CD4-positive, alpha-beta T cell treated with Interferon gamma for 1 hour (primary cell): Measurements from ENCODE around the gene CHSY1.
A peak's percentile ranks its signal among the peaks of the same experiment; 100 is the strongest.
"Not testable (repeated sequence)": the region's sequence is repeated elsewhere in the genome, so short reads cannot be mapped to it uniquely, and the experiment has no call there.

Experiments used
- DNase-seq: peaks from one replicate; pipeline ENCODE4 v3.0.0-alpha.2; 2020

The CHSY1 gene

DNA sequence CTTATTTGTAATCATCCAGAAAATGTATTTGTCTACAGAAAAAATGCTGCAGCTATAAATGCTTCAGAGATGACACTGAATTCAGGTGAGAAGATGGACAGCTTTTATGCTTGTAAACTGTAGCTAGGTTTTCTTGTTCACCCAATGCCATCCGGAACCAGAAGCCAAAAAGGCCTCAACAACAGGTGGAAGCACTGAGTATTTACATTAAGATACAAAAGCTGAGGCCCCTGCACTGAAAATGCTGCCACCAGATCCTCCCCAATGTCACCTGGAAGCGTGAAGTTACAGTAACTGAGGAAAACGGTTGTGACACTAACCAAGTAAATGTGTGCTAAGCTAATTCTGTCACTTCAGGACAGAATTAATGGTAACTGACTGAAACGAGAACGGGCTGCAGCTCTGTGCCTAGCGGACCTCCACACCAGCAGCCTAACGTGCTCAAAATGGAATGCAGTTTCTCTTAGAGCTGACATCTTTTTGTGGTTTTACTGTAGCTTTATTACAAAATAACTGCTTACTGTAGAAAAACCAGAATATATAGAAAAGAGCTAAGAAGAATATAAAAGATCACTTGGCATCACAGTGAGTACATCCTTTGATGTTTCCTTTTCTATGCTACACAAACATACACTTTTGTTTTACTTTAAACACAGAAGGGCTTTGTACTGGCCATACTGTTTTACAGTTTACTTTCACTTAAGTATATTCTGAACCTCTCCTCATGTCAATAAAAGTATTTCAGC lies 7.6 kb downstream of the CHSY1 start:
- no peak for DNase-seq

DNA sequence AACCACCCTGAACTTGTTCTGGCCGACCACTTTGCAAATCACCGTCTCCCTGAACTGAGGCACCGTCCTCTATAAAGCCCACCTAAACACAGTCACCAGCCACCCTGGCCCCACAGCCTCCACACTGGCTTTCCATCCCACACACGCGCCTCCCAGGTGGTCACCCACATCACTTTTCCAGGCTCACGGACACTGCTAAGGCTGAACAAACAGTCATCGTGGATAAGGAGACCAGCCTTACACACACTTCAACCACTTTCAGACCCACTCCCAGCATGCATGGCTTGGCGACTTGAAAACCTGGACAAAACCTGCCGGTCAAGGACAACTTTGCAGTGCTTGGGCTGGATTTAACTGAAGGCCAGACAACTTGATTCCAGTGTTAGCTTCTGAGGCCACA lies 8.4 kb downstream of the CHSY1 start:
- DNase-seq: no peak

GRCh38 chr15:101242999-101243336 lies 8.9 kb downstream of the CHSY1 start:
- no peak for DNase-seq

DNA sequence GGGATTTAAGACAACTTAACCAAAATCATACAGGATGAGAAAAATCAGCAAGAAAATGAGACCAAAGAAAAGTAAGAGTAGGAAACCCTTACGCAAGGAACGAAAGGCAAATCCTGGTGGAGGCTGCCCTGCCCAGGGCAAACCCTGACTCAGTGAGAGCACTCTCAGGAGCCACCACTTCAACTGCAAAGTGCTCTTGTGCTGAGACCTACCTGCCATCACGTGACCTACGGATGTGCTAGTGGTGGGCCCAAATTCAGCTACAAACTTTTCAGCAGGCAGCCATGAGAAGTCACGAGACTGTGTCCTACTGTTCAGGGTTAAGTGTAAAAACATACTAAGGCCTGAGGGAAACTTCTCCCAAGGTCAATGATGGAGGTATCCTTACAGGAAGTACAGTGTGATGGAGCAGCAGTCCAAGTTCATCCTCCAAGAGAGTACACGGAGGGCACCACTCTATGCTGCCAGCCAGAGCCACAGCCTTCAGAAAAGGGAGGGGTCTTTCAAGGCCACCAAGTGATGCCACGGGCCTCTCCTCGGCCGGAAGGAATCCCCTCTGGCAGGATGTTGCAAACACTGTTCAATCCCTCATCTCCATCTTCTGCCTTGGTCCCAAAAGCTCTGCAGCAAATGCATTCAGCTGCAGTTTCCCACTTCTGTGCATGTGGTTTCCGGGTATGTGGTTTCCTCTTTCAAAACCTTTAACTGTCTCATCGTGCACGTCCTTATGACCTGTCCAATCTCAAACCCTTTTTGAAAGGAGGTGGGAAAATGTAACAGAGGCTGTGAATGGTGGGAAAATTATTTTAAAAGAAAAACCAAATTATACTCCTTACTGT lies 9.5 kb downstream of the CHSY1 start:
- peak; percentile 69 for DNase-seq

GRCh38 chr15:101240358-101240757 lies 11.5 kb downstream of the CHSY1 start:
- DNase-seq: no peak

- DNase-seq: no peak
Measured at GRCh38 chr15:101239724-101240136, 12.1 kb downstream of the CHSY1 start.

DNA sequence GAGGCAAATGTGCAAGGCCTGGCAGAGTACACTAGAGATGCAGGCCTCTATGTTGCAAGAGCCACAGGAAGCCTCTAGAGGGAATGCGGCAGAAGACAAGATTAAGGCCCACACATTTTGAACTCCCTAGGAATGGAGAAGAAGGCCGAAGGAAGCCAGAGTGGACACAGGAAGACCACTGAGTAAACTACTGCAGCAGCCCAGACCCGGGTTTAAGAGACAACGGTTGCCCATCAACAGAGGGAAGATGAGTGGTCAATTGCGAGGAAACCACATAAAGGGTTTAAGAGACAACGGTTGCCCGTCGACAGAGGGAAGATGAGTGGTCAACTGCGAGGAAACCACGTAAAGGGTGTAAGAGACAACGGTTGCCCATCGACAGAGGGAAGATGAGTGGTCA lies 14.6 kb downstream of the CHSY1 start:
- DNase-seq: no peak

- no peak for DNase-seq
Measured at GRCh38 chr15:101233651-101234280, 18.1 kb downstream of the CHSY1 start.

GRCh38 chr15:101232677-101233076 lies 19.2 kb downstream of the CHSY1 start:
- DNase-seq: no peak

DNA sequence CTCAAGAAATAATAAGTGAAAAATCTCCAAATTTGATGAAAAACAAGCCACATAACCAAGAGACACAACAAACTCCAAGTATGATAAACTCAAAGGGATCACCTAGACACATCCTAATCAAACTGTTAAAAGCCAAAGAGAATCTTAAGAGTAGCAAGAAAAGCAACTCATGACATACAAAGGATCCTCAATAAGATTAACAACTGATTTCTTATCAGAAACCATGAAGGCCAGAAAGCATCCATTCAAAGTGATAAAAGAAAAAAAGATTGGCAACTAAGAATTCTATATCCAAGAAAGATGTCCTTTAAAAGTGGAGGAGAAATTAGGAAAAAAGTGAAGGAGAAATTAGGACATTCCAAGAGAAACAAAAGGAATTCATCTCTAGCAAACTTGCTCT lies 23.5 kb downstream of the CHSY1 start:
- DNase-seq: no peak

- no peak for DNase-seq
Measured at GRCh38 chr15:101225658-101226057, 26.2 kb downstream of the CHSY1 start.

GRCh38 chr15:101221902-101222301 lies 29.9 kb downstream of the CHSY1 start:
- DNase-seq: no peak

- DNase-seq: no peak
Measured at GRCh38 chr15:101220060-101220459, 31.8 kb downstream of the CHSY1 start.

DNA sequence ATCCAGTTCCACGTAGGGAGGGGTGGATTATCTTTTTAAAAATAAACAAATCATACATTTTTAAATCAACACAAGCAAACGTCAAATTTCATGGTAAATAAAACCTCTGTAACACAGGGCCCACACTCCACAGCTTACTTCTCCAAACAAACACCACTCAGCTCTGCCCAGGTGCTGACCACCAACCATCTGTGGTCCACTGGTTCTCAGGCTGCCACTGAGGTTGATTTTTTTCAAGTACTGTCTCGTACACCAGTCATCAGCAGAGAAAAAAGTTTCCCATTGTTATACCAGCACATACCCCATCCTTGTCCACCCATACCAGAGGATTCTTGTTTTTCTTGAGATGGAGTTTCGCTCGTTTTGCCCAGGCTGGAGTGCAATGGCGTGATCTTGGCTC lies 32.4 kb downstream of the CHSY1 start:
- no peak for DNase-seq

DNA sequence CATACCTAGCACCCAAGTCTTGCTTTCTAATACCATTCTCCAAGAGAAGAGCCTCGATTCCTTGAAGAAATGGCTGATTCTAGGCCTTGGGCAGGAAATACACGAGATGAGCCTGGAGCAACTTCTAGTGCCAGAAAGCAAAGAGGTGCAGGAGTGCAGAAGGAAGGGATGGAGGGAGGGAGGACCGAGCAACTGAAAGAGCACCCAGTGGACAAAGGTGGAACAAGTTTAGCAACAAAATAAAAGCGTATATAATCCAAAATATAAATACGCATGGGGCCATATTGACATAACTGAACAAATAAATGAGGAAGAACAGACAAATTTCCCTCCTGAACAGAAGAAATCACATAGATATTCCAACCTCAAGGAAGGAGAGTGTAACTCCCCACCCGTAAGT lies 34.4 kb downstream of the CHSY1 start:
- DNase-seq: no peak

DNA sequence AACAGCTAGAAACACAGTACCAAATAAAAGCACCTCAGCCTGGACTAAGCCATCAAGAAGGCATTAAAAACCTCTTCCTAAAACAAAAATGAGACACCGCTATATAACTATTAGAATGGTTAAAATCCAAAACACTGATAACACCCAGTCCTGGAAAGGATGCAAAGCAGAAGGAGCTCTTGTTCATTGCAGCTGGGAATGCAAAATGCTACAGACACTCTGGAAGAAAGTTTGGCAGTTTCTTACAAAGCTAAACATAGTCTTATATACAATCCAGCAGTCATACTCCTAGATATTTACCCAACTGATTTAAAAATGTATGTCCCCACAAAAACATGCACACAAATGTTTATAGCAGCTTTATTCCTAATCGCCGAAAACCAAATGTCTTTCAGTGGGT lies 35.7 kb downstream of the CHSY1 start:
- DNase-seq: no peak

DNA sequence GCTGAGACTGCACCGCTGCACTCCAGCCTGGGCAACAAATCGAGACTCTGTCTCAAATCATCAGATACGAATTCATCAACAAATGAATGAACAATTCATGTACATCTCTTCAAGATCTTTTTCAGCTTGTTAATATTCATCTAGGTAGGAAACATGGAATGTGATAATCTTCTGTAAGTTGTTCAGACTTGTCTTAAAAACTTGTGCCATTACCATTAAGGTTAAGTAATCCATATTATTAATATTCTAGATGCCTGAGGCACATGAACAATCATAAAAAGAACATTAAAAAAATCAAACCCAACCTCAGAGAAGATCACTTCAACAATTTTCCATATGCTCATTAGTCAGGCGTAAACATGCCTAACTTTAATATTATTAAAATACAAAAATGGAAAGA lies 36.2 kb downstream of the CHSY1 start:
- no peak for DNase-seq

- not testable (repeated sequence) for DNase-seq
Measured at GRCh38 chr15:101214435-101215097, 37.3 kb downstream of the CHSY1 start.

GRCh38 chr15:101213570-101213969 lies 38.3 kb downstream of the CHSY1 start:
- no peak for DNase-seq

DNA sequence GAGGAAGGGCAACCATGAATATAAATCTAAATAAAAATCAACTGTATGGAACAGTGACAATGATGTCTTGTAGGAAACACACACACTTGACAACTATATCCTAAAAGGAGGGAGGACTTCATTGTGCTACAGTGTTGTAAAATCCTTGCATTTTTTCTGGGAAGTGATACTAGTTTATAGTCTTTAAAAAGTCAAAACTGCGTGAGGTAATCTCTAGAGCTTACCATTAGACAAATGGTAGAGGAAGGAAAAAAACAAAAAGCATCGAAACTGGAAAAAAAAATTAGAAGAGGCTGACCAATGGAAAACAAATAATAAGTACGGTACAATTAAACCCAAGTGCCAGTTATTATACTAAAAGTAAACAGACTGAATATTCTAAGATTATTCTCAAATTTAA lies 38.7 kb downstream of the CHSY1 start:
- DNase-seq: no peak

- DNase-seq: no peak
Measured at GRCh38 chr15:101211897-101212296, 40.0 kb downstream of the CHSY1 start.

DNA sequence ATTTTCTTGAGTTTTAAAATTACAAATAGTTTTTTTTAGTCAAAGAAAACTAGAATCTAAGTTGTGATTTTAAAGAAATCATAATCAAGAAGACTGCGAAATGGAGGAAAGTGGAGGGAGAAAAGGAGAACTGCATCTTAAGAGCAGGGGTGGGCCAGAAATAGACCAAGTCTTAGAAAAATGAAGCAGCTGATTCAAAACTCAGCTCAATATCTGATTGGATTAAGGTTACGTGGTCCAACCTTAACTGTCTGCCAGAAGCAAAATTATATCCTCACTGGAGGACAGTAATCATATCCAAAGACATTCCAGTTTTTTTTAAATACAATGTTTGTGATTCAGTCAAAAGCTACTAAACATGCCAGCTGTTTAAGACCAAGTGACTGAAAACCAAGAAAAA lies 41.4 kb downstream of the CHSY1 start:
- no peak for DNase-seq

DNA sequence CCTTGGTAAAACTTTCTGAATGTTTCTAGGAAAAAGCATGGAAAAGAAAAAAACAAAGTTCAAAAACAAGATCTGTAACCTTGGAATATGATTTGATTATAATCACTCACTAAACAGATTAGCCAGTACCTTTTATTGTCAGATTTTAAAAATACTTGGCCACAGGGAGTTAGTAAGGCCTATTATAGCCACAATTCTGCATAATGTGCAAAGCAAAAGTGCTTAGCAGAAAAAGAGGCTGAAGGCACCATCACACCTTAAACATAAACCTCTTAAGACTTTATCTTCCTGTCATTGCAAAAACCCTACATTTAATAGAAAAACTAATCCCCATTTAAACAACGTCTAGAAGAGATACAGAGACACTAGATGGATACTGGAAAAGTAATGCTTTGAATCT lies 41.8 kb downstream of the CHSY1 start:
- DNase-seq: no peak
